CD14-positive monocyte (primary cell): ENCODE measurements around the gene RBFOX2. TPM values are rescaled to one million over a fixed set of nuclear protein-coding genes. Genes with fewer than 3 reads are reported as not detected.

Experiments
- DNase-seq, 3 donors: peaks; one replicate each; pipeline ENCODE4 v3.0.0-alpha.2; 2011 to 2022
- H2AFZ ChIP-seq: 2 replicates; pipeline ENCODE4 v1.6.0; 2012; ENCODE audit warnings: mild to moderate bottlenecking, low read depth, low read length, inconsistent platforms; ENCODE audit not compliant: insufficient read depth, poor library complexity, severe bottlenecking
- H3K27ac ChIP-seq, 2 donors: 1 replicate in 1 of 2; 2 replicates in 1 of 2; pipeline ENCODE4 v1.5.1; 2012 to 2013; ENCODE audit warnings: low read length in 2 of 2, control low read depth in 1 of 2, inconsistent platforms in 1 of 2, low read depth in 1 of 2, mild to moderate bottlenecking in 1 of 2
- H3K27me3 ChIP-seq, 2 donors: one replicate each; pipeline versions ENCODE4 v1.6.0 to v1.6.1; 2011 to 2013; ENCODE audit warnings: low read length in 2 of 2; ENCODE audit not compliant: control insufficient read depth in 2 of 2, insufficient read depth in 2 of 2
- H3K36me3 ChIP-seq, 2 donors: replicated peaks in 1 of 2; 1 replicate in 1 of 2; 2 replicates in 1 of 2; pipeline versions ENCODE4 v1.5.1 to v1.6.1; 2012 to 2013; ENCODE audit warnings: low read length in 2 of 2, control low read depth in 1 of 2, inconsistent platforms in 1 of 2, mild to moderate bottlenecking in 1 of 2; ENCODE audit not compliant: insufficient read depth in 2 of 2, control insufficient read depth in 1 of 2
- H3K4me1 ChIP-seq, 2 donors: 1 replicate in 1 of 2; 2 replicates in 1 of 2; pipeline versions ENCODE4 v1.5.1 to v1.6.1; 2012 to 2013; ENCODE audit warnings: low read length in 2 of 2, control low read depth in 1 of 2, inconsistent platforms in 1 of 2, mild to moderate bottlenecking in 1 of 2, moderate library complexity in 1 of 2; ENCODE audit not compliant: insufficient read depth in 2 of 2, control insufficient read depth in 1 of 2
- H3K4me2 ChIP-seq: replicated peaks from 2 replicates; pipeline ENCODE3; 2012; ENCODE audit warnings: low read length, moderate library complexity, mild to moderate bottlenecking; ENCODE audit not compliant: poor library complexity, severe bottlenecking; ENCODE audit errors: extremely low read depth
- H3K4me3 ChIP-seq, 3 experiments: fragments of 200-600 bp in 1 of 3; sonication (generic) in 1 of 3; replicated peaks in 1 of 3; 1 replicate in 2 of 3; 2 replicates in 1 of 3; pipeline ENCODE4 v1.5.1; 2011 to 2013; ENCODE audit warnings: low read length in 3 of 3, mild to moderate bottlenecking in 3 of 3, control low read depth in 2 of 3, low read depth in 2 of 3, inconsistent platforms in 1 of 3, moderate library complexity in 1 of 3
- H3K79me2 ChIP-seq: 2 replicates; pipeline ENCODE4 v1.6.0; 2012; ENCODE audit warnings: mild to moderate bottlenecking, control low read depth, inconsistent platforms, low read length, moderate library complexity; ENCODE audit not compliant: insufficient read depth
- H3K9ac ChIP-seq: 2 replicates; pipeline ENCODE4 v1.6.0; 2017; ENCODE audit warnings: low read length, mild to moderate bottlenecking; ENCODE audit not compliant: insufficient read depth, poor library complexity, severe bottlenecking
- H3K9me3 ChIP-seq, 2 donors: replicated peaks in 1 of 2; 1 replicate in 1 of 2; 2 replicates in 1 of 2; pipeline versions ENCODE4 v1.5.1 to v1.6.1; 2012 to 2013; ENCODE audit warnings: low read length in 2 of 2, control low read depth in 1 of 2; ENCODE audit not compliant: control insufficient read depth in 1 of 2, insufficient read depth in 1 of 2
- H4K20me1 ChIP-seq: 2 replicates; pipeline ENCODE4 v1.6.0; 2012; ENCODE audit warnings: mild to moderate bottlenecking, low read length, control low read depth, moderate library complexity; ENCODE audit not compliant: insufficient read depth
- H3K27ac Mint-ChIP-seq, 7 donors: one replicate each; pipeline ENCODE4 v1.8.0; 2020; ENCODE audit warnings: mild to moderate bottlenecking in 7 of 7, mixed read lengths in 7 of 7, moderate library complexity in 6 of 7, inconsistent platforms in 2 of 7
- H3K27me3 Mint-ChIP-seq, 3 donors: one replicate each; pipeline ENCODE4 v1.8.0; 2021 to 2022; ENCODE audit warnings: low read depth in 3 of 3, mild to moderate bottlenecking in 3 of 3, mixed read lengths in 3 of 3, moderate library complexity in 3 of 3, inconsistent platforms in 1 of 3
- H3K36me3 Mint-ChIP-seq, 2 donors: one replicate each; pipeline ENCODE4 v1.8.0; 2020; ENCODE audit warnings: mixed read lengths in 2 of 2, inconsistent platforms in 1 of 2, mild to moderate bottlenecking in 1 of 2
- H3K4me1 Mint-ChIP-seq: one replicate; pipeline ENCODE4 v1.8.0; 2020; ENCODE audit warnings: mild to moderate bottlenecking, mixed read lengths
- H3K4me3 Mint-ChIP-seq, 2 donors: one replicate each; pipeline ENCODE4 v1.8.0; 2020; ENCODE audit warnings: mild to moderate bottlenecking in 2 of 2, mixed read lengths in 2 of 2, moderate library complexity in 1 of 2
- H3K9me3 Mint-ChIP-seq, 7 donors: one replicate each; pipeline ENCODE4 v1.8.0; 2020 to 2022; ENCODE audit warnings: mixed read lengths in 7 of 7, mild to moderate bottlenecking in 6 of 7, moderate library complexity in 6 of 7, inconsistent platforms in 2 of 7
- WGBS: methylation state at CpG from one replicate; pipeline ENCODE4 v1.1.5; 2013; ENCODE audit warnings: missing lambda C conversion rate; ENCODE audit not compliant: insufficient coverage; 5-methylcytosine and 5-hydroxymethylcytosine counted together
- intact Hi-C, 2 donors: fragments of 100-400 bp; cut with micrococcal nuclease; formaldehyde crosslinking; loops; one replicate each; pipeline versions ENCODE4 v1.15.0 to v1.15.1; 2023
- polyA plus RNA-seq, 3 donors: library from polyadenylated mRNA; depleted of rRNA in 1 of 3; unstranded in 2 of 3; stranded (reverse) in 1 of 3; fragments of 300-500 nt in 2 of 3; fragments of >200 nt in 1 of 3; fragmentation: Illumina TruSeq in 2 of 3; gene quantifications; 1 replicate in 2 of 3; 2 replicates in 1 of 3; pipeline ENCODE4 v1.2.3, GENCODE V29; 2012 to 2021
- TF ChIP-seq, protein P1 (sequence below): fragments of 200-600 bp; IDR thresholded peaks from one replicate; pipeline ENCODE4 v1.8.0; 2022; ENCODE audit warnings: antibody characterized with exemption, mild to moderate bottlenecking

The RBFOX2 gene
- polyA plus RNA-seq, 3 donors: not detected

DNA sequence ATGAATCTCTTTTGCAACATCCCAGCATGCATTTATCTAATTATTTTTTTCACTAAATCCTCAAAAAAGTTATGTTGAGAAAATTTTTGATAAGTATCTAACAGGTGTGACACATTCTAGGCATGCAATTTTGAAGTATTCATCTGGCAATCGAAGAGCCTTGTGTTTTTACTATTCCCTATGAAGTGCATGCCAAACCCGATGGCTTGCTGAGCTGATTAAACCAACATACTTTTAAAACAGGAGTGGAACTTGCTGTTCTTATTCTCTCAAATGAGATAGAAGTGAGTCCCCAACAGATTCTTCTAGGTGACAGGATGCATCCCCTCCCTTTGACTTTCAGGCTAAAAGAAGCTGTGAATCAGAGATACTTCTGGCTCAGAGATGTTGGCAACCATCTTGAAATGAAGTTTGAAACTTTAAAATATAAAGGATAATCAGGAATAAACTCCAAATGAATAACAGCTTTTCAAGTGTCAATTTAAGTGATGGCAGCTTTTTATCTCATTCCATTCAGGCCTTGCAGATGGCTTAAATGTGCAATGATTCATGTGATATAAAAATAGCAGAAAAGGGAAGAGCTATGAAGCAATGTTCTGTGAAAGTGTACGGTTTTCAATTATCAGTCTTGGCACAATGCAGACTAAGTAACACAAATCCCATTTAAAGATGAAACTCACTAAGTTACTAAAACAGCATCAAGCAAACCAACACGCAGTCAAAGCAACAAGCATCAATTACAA lies 243.3 kb downstream of the RBFOX2 start:
- Histone ChIP-seq H3K36me3 (no peaks in the 10 kb centered on the region), H3K27ac (no peak overlapping the region), H2AFZ (no peak overlapping the region), H3K79me2 (no peaks in the 10 kb centered on the region), H3K4me3 (no peak overlapping the region), H3K4me1 (peaks cover 9 to 12% of the 10 kb centered on the region in 2 donors), H3K9ac (no peak overlapping the region), H3K27me3 (no peaks in the 10 kb centered on the region), H4K20me1 (no peaks in the 10 kb centered on the region), H3K9me3 (no peaks in the 10 kb centered on the region), H3K4me2 (no peak overlapping the region)
- intact Hi-C loops: no loop called here
- Mint-ChIP-seq H3K4me1 (peaks cover 21% of the 10 kb centered on the region), H3K9me3 (no peaks in the 10 kb centered on the region), H3K36me3 (no peaks in the 10 kb centered on the region), H3K27ac (no peak overlapping the region), H3K27me3 (peaks cover 0 to 2% (median 2%) of the 10 kb centered on the region in 3 donors), H3K4me3 (no peak overlapping the region)
- 25% methylated on average over 1 of the region's 4 CpGs for WGBS
- peak; percentile 2 to 10 (median 2) for DNase-seq
- TF ChIP-seq, protein P1, sequence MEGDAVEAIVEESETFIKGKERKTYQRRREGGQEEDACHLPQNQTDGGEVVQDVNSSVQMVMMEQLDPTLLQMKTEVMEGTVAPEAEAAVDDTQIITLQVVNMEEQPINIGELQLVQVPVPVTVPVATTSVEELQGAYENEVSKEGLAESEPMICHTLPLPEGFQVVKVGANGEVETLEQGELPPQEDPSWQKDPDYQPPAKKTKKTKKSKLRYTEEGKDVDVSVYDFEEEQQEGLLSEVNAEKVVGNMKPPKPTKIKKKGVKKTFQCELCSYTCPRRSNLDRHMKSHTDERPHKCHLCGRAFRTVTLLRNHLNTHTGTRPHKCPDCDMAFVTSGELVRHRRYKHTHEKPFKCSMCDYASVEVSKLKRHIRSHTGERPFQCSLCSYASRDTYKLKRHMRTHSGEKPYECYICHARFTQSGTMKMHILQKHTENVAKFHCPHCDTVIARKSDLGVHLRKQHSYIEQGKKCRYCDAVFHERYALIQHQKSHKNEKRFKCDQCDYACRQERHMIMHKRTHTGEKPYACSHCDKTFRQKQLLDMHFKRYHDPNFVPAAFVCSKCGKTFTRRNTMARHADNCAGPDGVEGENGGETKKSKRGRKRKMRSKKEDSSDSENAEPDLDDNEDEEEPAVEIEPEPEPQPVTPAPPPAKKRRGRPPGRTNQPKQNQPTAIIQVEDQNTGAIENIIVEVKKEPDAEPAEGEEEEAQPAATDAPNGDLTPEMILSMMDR: no peak

GRCh38 chr22:35784633-35785032 lies 244.0 kb downstream of the RBFOX2 start:
- Mint-ChIP-seq H3K4me1 (peaks cover 21% of the 10 kb centered on the region), H3K36me3 (no peaks in the 10 kb centered on the region), H3K27ac (no peak overlapping the region), H3K9me3 (no peaks in the 10 kb centered on the region), H3K4me3 (no peak overlapping the region), H3K27me3 (peaks cover 0 to 2% (median under 1%) of the 10 kb centered on the region in 3 donors)
- peaks cover 9 to 12% of the 10 kb centered on the region in 2 donors for H3K4me1 ChIP-seq
- 97% methylated on average over 7 of the region's 21 CpGs for WGBS
- no peaks in the 10 kb centered on the region for H4K20me1 ChIP-seq
- H3K9ac ChIP-seq: no peak overlapping the region
- no peak overlapping the region for H2AFZ ChIP-seq
- H3K27ac ChIP-seq: no peak overlapping the region
- H3K4me2 ChIP-seq: no peak overlapping the region
- intact Hi-C loops: no loop called here
- TF ChIP-seq, protein P1: no peak
- no peaks in the 10 kb centered on the region for H3K9me3 ChIP-seq
- H3K4me3 ChIP-seq: no peak overlapping the region
- H3K79me2 ChIP-seq: no peaks in the 10 kb centered on the region
- no peaks in the 10 kb centered on the region for H3K36me3 ChIP-seq
- DNase-seq: no peak
- no peaks in the 10 kb centered on the region for H3K27me3 ChIP-seq
